ENCODE data around the gene N4BP2L2.

- TF ChIP-seq EP300 (IDR thresholded peaks at IDR 0.05), result no peak
- TF ChIP-seq CTCF (IDR thresholded peaks at IDR 0.05), result no peak
Measured at GRCh38 chr13:32431361-32431760, 107.2 kb downstream of the N4BP2L2 start.
